Measurements from ENCODE around the gene CAMKK1. TPM values are rescaled to one million over a fixed set of nuclear protein-coding genes. Genes with fewer than 3 reads are reported as not detected.

Gene CAMKK1
- polyA plus RNA-seq, 4 donors: 0.22 to 11.2 (median 3.2) TPM

DNA sequence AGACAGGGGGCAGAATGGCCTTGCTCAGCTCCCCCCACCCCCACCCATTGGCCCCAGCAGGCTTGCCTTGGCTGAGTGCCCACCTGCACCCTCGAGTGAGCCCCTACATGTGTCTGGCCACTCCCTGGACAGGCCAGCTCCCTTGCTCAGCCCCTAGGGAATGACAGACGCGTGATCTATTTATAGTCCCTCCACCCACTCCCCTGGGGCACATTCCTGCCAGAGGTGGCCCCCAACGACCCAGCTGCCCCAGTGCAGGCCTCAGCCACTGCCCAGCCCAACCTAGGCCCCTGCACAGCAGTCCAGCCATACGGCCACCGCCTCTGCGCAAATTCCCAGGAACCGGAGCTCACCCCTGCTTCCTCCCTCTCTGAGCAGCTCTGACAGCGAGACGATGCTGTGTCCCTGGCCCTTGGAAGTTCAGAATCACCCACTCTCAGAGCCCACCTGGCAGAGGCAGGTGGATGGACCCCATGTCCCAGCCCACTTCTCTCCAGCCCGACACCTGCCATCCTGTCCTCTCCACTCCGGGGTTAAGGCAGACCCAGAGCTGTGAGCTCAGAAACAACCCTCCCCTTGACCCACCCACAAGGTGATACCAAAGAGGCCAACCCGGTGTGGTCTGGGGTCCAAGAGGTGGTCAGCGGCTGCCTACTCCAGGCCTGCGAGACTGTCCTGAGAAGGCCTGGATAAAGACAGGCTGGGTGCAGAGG, 34.9 kb upstream of the CAMKK1 start:
- H3K4me3 ChIP-seq (ENCODE audit: low read depth in 1 of 3, low read length in 3 of 3): no peak overlapping the region
- 73 to 82% (median 81%) methylated on average over 15 of the region's 15 CpGs for WGBS, 3 donors
- FAIRE-seq (no peak), DNase-seq (peak in 1 of 2 donors; percentile 85)
- no peaks in the 10 kb centered on the region for H3K27me3 ChIP-seq (ENCODE audit: control insufficient read depth in 3 of 3, insufficient read depth in 3 of 3, low read length in 3 of 3)
- peak overlapping the region in 1 of 3 donors; percentile 95 for H3K27ac ChIP-seq (ENCODE audit: low read depth in 1 of 3, low read length in 2 of 3)
- no peaks in the 10 kb centered on the region for H3K9me3 ChIP-seq (ENCODE audit: control insufficient read depth in 2 of 2, insufficient read depth in 1 of 2, low read depth in 1 of 2, low read length in 1 of 2)
- peaks cover 0 to 68% (median 5%) of the 10 kb centered on the region in 3 donors for H3K36me3 ChIP-seq (ENCODE audit: control insufficient read depth in 3 of 3, insufficient read depth in 2 of 3, low read depth in 1 of 3, low read length in 3 of 3)
- H3K4me1 ChIP-seq (ENCODE audit: control insufficient read depth in 3 of 3, insufficient read depth in 2 of 3, low read depth in 1 of 3, low read length in 2 of 3): peaks cover 0 to 61% (median 0%) of the 10 kb centered on the region in 3 donors

DNA sequence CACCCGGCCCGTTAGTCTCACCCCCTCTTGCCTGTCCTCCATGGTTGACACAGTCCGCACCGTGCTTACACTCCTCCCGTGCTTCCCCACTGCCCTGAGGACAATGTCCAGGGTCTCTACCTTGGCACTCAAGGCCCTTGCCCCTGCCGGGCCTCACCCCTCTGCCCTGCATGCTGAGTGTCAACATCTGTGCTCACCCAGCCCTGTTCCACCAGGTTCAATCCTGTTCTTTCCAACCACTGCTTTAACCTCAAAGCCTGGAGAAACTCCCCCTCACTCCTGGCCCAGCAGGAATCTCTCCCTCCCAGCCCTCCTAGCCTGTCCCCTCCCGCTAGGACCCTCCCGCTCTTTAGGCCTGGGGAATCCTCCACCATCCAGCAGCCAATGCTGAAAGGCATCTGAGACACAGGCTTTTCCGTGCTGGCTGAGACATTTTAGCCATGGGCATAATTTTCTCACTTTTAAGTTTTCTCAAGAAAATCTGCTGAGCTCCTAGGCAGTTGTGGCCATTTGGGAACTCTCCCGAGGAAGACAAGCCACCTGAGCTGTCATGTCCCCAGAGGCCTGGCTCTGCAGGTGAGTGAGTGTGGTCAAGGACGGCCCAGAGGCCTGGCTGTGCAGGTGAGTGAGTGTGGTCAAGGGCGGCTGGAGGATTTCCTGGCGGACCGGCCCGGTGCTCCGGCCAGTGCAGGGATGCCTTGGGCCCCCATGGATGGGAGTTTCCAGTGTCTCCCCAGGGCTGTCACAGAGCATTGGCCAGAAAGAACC, 34.2 kb upstream of the CAMKK1 start:
- 70 to 84% (median 71%) methylated on average over 16 of the region's 16 CpGs for WGBS, 3 donors
- DNase-seq (peak in 1 of 2 donors; percentile 86), FAIRE-seq (no peak)
- Histone ChIP-seq H3K36me3 (ENCODE audit: control insufficient read depth in 3 of 3, insufficient read depth in 2 of 3, low read depth in 1 of 3, low read length in 3 of 3) (peaks cover 0 to 61% (median 5%) of the 10 kb centered on the region in 3 donors), H3K27ac (ENCODE audit: low read depth in 1 of 3, low read length in 2 of 3) (peak overlapping the region in 1 of 3 donors; percentile 95), H3K9me3 (ENCODE audit: control insufficient read depth in 2 of 2, insufficient read depth in 1 of 2, low read depth in 1 of 2, low read length in 1 of 2) (no peaks in the 10 kb centered on the region), H3K4me3 (ENCODE audit: low read depth in 1 of 3, low read length in 3 of 3) (no peak overlapping the region), H3K4me1 (ENCODE audit: control insufficient read depth in 3 of 3, insufficient read depth in 2 of 3, low read depth in 1 of 3, low read length in 2 of 3) (peaks cover 0 to 62% (median 0%) of the 10 kb centered on the region in 3 donors), H3K27me3 (ENCODE audit: control insufficient read depth in 3 of 3, insufficient read depth in 3 of 3, low read length in 3 of 3) (no peaks in the 10 kb centered on the region)

GRCh38 chr17:3925684-3926485, 33.0 kb upstream of the CAMKK1 start:
- DNase-seq (no peak), FAIRE-seq (no peak)
- peak overlapping the region in 2 of 3 donors; percentile 23 to 95 for H3K27ac ChIP-seq (ENCODE audit: low read depth in 1 of 3, low read length in 2 of 3)
- H3K9me3 ChIP-seq (ENCODE audit: control insufficient read depth in 2 of 2, insufficient read depth in 1 of 2, low read depth in 1 of 2, low read length in 1 of 2): no peaks in the 10 kb centered on the region
- WGBS, 3 donors: 81 to 89% (median 81%) methylated on average over 17 of the region's 17 CpGs
- H3K4me1 ChIP-seq (ENCODE audit: control insufficient read depth in 3 of 3, insufficient read depth in 2 of 3, low read depth in 1 of 3, low read length in 2 of 3): peaks cover 0 to 62% (median 0%) of the 10 kb centered on the region in 3 donors
- H3K4me3 ChIP-seq (ENCODE audit: low read depth in 1 of 3, low read length in 3 of 3): no peak overlapping the region
- peaks cover 0 to 60% (median 5%) of the 10 kb centered on the region in 3 donors for H3K36me3 ChIP-seq (ENCODE audit: control insufficient read depth in 3 of 3, insufficient read depth in 2 of 3, low read depth in 1 of 3, low read length in 3 of 3)
- no peaks in the 10 kb centered on the region for H3K27me3 ChIP-seq (ENCODE audit: control insufficient read depth in 3 of 3, insufficient read depth in 3 of 3, low read length in 3 of 3)

- no peak for DNase-seq
- FAIRE-seq: no peak
- Histone ChIP-seq H3K9me3 (ENCODE audit: control insufficient read depth in 2 of 2, insufficient read depth in 1 of 2, low read depth in 1 of 2, low read length in 1 of 2) (no peaks in the 10 kb centered on the region), H3K27ac (ENCODE audit: low read depth in 1 of 3, low read length in 2 of 3) (peak overlapping the region in 2 of 3 donors; percentile 48 to 61), H3K4me1 (ENCODE audit: control insufficient read depth in 3 of 3, insufficient read depth in 2 of 3, low read depth in 1 of 3, low read length in 2 of 3) (peaks cover 0 to 62% (median 0%) of the 10 kb centered on the region in 3 donors), H3K27me3 (ENCODE audit: control insufficient read depth in 3 of 3, insufficient read depth in 3 of 3, low read length in 3 of 3) (no peaks in the 10 kb centered on the region), H3K4me3 (ENCODE audit: low read depth in 1 of 3, low read length in 3 of 3) (no peak overlapping the region), H3K36me3 (ENCODE audit: control insufficient read depth in 3 of 3, insufficient read depth in 2 of 3, low read depth in 1 of 3, low read length in 3 of 3) (peaks cover 0 to 57% (median 3%) of the 10 kb centered on the region in 3 donors)
- 69 to 82% (median 78%) methylated on average over 38 to 40 of the region's 40 CpGs for WGBS, 3 donors
Observed at GRCh38 chr17:3924512-3925350, 31.9 kb upstream of the CAMKK1 start.

- H3K9me3 ChIP-seq (ENCODE audit: control insufficient read depth in 2 of 2, insufficient read depth in 1 of 2, low read depth in 1 of 2, low read length in 1 of 2): no peaks in the 10 kb centered on the region
- DNase-seq: no peak
- H3K4me3 ChIP-seq (ENCODE audit: low read depth in 1 of 3, low read length in 3 of 3): no peak overlapping the region
- peaks cover 0 to 52% (median 3%) of the 10 kb centered on the region in 3 donors for H3K36me3 ChIP-seq (ENCODE audit: control insufficient read depth in 3 of 3, insufficient read depth in 2 of 3, low read depth in 1 of 3, low read length in 3 of 3)
- H3K27ac ChIP-seq (ENCODE audit: low read depth in 1 of 3, low read length in 2 of 3): peak overlapping the region in 2 of 3 donors; percentile 24 to 61
- H3K4me1 ChIP-seq (ENCODE audit: control insufficient read depth in 3 of 3, insufficient read depth in 2 of 3, low read depth in 1 of 3, low read length in 2 of 3): peaks cover 0 to 63% (median 0%) of the 10 kb centered on the region in 3 donors
- WGBS, 3 donors: 64 to 85% (median 64%) methylated on average over 18 of the region's 18 CpGs
- H3K27me3 ChIP-seq (ENCODE audit: control insufficient read depth in 3 of 3, insufficient read depth in 3 of 3, low read length in 3 of 3): no peaks in the 10 kb centered on the region
- FAIRE-seq: no peak
Observed at GRCh38 chr17:3923466-3924190, 30.8 kb upstream of the CAMKK1 start.

GRCh38 chr17:3922765-3923164, 29.9 kb upstream of the CAMKK1 start:
- H3K4me3 ChIP-seq (ENCODE audit: low read depth in 1 of 3, low read length in 3 of 3): no peak overlapping the region
- WGBS, 3 donors: 82 to 88% (median 84%) methylated on average over 7 of the region's 7 CpGs
- H3K27ac ChIP-seq (ENCODE audit: low read depth in 1 of 3, low read length in 2 of 3): no peak overlapping the region
- H3K9me3 ChIP-seq (ENCODE audit: control insufficient read depth in 2 of 2, insufficient read depth in 1 of 2, low read depth in 1 of 2, low read length in 1 of 2): no peaks in the 10 kb centered on the region
- no peak for DNase-seq
- H3K27me3 ChIP-seq (ENCODE audit: control insufficient read depth in 3 of 3, insufficient read depth in 3 of 3, low read length in 3 of 3): no peaks in the 10 kb centered on the region
- H3K36me3 ChIP-seq (ENCODE audit: control insufficient read depth in 3 of 3, insufficient read depth in 2 of 3, low read depth in 1 of 3, low read length in 3 of 3): peaks cover 0 to 44% (median 3%) of the 10 kb centered on the region in 3 donors
- FAIRE-seq: no peak
- peaks cover 0 to 59% (median 0%) of the 10 kb centered on the region in 3 donors for H3K4me1 ChIP-seq (ENCODE audit: control insufficient read depth in 3 of 3, insufficient read depth in 2 of 3, low read depth in 1 of 3, low read length in 2 of 3)

- H3K9me3 ChIP-seq (ENCODE audit: control insufficient read depth in 2 of 2, insufficient read depth in 1 of 2, low read depth in 1 of 2, low read length in 1 of 2): no peaks in the 10 kb centered on the region
- FAIRE-seq (no peak), DNase-seq (no peak)
- no peaks in the 10 kb centered on the region for H3K27me3 ChIP-seq (ENCODE audit: control insufficient read depth in 3 of 3, insufficient read depth in 3 of 3, low read length in 3 of 3)
- WGBS, 3 donors: 81 to 87% (median 87%) methylated on average over 26 to 27 of the region's 27 CpGs
- no peak overlapping the region for H3K4me3 ChIP-seq (ENCODE audit: low read depth in 1 of 3, low read length in 3 of 3)
- H3K27ac ChIP-seq (ENCODE audit: low read depth in 1 of 3, low read length in 2 of 3): peak overlapping the region in 1 of 3 donors; percentile 35
- H3K4me1 ChIP-seq (ENCODE audit: control insufficient read depth in 3 of 3, insufficient read depth in 2 of 3, low read depth in 1 of 3, low read length in 2 of 3): peaks cover under 1 to 59% (median 6%) of the 10 kb centered on the region in 3 donors
- peaks cover 0 to 39% (median 3%) of the 10 kb centered on the region in 3 donors for H3K36me3 ChIP-seq (ENCODE audit: control insufficient read depth in 3 of 3, insufficient read depth in 2 of 3, low read depth in 1 of 3, low read length in 3 of 3)
Observed at GRCh38 chr17:3921502-3922319, 28.9 kb upstream of the CAMKK1 start.
